Measurements from ENCODE around the gene CFAP46. TPM values are rescaled to one million over a fixed set of nuclear protein-coding genes. Genes with fewer than 3 reads are reported as not detected.

Gene CFAP46
- total RNA-seq, 3 donors from 2014 or later: 0.78 to 1.0 TPM; not detected in 1

DNA sequence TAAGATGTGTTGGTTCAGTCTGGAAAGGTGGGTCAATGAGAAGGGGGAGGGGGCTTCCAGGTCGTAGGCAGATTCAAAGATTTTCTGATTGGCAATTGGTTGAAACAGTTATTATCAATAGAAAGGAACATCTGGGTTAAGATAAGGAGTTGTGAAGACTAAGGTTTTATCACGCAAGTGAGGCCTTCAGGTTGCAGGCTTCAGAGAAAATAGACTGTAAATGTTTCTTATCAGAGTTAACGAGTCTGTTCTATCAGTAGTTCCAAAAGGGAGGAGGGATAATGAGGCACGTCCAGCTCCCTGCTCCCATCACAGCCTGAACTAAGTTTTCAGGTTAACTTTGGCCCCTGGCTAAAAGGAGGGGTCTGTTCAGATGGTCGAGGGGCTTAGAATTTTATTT, 11.1 kb upstream of the CFAP46 start:
- Histone ChIP-seq H3K4me1 (ENCODE audit: low read depth) (no peaks in the 10 kb centered on the region), H3K9me3 (no peaks in the 10 kb centered on the region), H3K4me3 (no peak overlapping the region), H3K36me3 (ENCODE audit: low read depth) (no peaks in the 10 kb centered on the region)
- intact Hi-C loops (cut with DNase I, micrococcal nuclease): no loop called here
- TF ChIP-seq, protein P1, sequence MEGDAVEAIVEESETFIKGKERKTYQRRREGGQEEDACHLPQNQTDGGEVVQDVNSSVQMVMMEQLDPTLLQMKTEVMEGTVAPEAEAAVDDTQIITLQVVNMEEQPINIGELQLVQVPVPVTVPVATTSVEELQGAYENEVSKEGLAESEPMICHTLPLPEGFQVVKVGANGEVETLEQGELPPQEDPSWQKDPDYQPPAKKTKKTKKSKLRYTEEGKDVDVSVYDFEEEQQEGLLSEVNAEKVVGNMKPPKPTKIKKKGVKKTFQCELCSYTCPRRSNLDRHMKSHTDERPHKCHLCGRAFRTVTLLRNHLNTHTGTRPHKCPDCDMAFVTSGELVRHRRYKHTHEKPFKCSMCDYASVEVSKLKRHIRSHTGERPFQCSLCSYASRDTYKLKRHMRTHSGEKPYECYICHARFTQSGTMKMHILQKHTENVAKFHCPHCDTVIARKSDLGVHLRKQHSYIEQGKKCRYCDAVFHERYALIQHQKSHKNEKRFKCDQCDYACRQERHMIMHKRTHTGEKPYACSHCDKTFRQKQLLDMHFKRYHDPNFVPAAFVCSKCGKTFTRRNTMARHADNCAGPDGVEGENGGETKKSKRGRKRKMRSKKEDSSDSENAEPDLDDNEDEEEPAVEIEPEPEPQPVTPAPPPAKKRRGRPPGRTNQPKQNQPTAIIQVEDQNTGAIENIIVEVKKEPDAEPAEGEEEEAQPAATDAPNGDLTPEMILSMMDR (IDR thresholded peaks at IDR 0.05): no peak
- no peak for DNase-seq
- ATAC-seq: no peak

DNA sequence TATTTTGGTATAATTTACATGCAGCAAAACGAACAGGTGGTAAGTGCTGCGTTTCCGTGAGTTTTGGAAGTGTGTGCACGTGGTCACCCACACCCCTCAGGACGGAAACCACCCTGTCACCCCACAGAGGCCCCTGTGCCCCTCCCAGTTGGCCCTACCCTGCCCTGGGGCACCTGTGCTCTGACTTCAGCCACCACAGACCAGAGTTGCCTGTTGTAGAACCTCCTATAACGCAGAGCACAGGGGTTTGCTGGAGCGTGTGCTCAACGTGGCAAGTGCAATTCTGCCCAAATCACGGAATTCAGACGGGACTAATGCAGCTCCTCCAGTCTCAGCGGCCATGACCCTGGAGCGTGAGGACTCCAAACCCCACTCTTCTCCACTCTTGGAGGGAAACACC, 9.6 kb upstream of the CFAP46 start:
- DNase-seq (no peak), ATAC-seq (peak; percentile 35)
- intact Hi-C loops (cut with DNase I, micrococcal nuclease): no loop called here
- no peaks in the 10 kb centered on the region for H3K4me1 ChIP-seq (ENCODE audit: low read depth)
- TF ChIP-seq, protein P1 (IDR thresholded peaks at IDR 0.05): no peak
- H3K4me3 ChIP-seq: no peak overlapping the region
- no peaks in the 10 kb centered on the region for H3K36me3 ChIP-seq (ENCODE audit: low read depth)
- H3K9me3 ChIP-seq: no peaks in the 10 kb centered on the region

DNA sequence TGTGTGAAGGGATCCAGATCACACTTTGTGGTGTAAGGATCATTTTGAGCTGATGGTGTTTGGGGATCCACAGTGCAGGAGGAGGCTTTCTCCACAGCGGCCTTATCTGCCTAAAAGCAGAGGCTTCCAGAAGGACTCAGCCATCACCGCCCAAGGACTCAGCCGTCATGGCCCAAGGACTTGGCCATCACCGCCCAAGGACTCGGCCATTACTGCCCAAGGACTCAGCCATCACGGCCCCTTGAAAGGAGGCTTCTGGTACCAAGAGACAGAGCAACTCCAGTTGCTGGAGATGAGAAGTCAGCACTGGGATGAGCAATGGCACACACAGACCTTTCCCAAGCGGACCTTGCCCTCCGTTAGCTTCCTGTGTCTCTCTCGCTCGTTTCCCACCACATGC, 6.0 kb upstream of the CFAP46 start:
- no peak for DNase-seq

DNA sequence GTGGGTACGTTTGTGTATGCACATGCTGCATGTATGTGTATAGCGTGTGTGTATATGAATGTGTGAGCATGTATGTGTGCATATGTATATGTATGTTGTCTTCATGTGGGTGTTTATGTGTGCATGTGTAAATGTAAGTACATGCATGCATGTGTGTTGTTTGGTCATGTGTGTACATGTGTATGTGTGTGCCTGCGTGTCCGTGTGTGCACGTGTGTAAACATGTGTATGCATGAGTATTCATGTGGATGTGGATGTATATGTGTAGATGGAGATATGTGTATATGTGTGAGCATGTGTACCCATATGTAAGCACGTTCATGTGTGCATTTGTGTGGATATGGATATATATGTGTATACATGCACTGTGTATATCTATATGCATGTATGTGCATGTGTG, 5.5 kb upstream of the CFAP46 start:
- H3K4me3 ChIP-seq: no peak overlapping the region
- no peak for ATAC-seq
- TF ChIP-seq, protein P1 (IDR thresholded peaks at IDR 0.05): no peak
- intact Hi-C loops (cut with DNase I, micrococcal nuclease): no loop called here
- no peaks in the 10 kb centered on the region for H3K4me1 ChIP-seq (ENCODE audit: low read depth)
- no peaks in the 10 kb centered on the region for H3K36me3 ChIP-seq (ENCODE audit: low read depth)
- H3K9me3 ChIP-seq: no peaks in the 10 kb centered on the region
- no peak for DNase-seq

More for the DNA sequence above, 6.0 kb upstream of the CFAP46 start:
- H3K4me1 ChIP-seq (ENCODE audit: low read depth): no peaks in the 10 kb centered on the region
- TF ChIP-seq, protein P1 (IDR thresholded peaks at IDR 0.05): no peak
- H3K9me3 ChIP-seq: no peaks in the 10 kb centered on the region
- no peaks in the 10 kb centered on the region for H3K36me3 ChIP-seq (ENCODE audit: low read depth)
- H3K4me3 ChIP-seq: no peak overlapping the region
- intact Hi-C loops (cut with DNase I, micrococcal nuclease): no loop called here
- no peak for ATAC-seq

DNA sequence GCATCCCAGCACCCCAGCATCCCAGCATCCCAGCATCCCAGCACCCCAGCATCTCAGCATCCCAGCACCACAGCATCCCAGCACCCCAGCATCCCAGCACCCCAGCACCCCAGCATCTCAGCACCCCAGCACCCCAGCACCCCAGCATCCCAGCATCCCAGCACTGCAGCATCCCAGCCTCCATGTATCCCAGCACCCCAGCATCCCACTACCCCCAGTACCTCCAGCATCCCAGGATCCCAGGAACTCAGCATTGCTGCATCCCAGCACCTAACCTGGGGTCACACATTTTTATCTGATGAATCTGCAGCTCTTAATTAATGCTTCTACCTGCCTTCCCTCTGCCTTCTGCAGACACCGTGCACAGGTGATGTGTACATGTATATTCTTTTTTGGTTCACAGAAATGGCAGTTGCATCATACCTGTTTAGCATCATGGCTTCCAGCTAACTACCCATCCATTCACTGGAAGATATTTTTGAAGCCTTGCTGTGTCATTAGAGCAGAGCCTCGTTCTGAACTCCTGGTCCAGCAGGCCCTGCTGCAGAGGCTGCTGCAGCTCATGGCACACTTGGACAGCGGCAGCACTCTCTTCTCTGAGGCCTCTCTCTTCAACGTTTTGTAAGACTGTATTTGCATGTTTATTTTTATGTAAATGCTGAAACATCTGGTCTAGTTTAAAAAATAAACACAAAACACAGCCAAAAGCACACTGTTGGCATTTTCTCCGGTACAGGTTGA, 4.6 kb upstream of the CFAP46 start:
- ATAC-seq: no peak
- no peak for DNase-seq
- H3K4me1 ChIP-seq (ENCODE audit: low read depth): peaks cover 5% of the 10 kb centered on the region
- H3K9me3 ChIP-seq: no peaks in the 10 kb centered on the region
- TF ChIP-seq, protein P1 (IDR thresholded peaks at IDR 0.05): no peak
- no peaks in the 10 kb centered on the region for H3K36me3 ChIP-seq (ENCODE audit: low read depth)
- intact Hi-C loops (cut with DNase I, micrococcal nuclease): no loop called here
- H3K4me3 ChIP-seq: no peak overlapping the region

Measured in mucosa of descending colon (tissue), 3 donors.